ENCODE results near the gene CD36. TPM values are rescaled to one million over a fixed set of nuclear protein-coding genes. Genes with fewer than 3 reads are reported as not detected.

Gene CD36
- polyA plus RNA-seq, 1 donor from 2014 or later, result 0.31 TPM

DNA sequence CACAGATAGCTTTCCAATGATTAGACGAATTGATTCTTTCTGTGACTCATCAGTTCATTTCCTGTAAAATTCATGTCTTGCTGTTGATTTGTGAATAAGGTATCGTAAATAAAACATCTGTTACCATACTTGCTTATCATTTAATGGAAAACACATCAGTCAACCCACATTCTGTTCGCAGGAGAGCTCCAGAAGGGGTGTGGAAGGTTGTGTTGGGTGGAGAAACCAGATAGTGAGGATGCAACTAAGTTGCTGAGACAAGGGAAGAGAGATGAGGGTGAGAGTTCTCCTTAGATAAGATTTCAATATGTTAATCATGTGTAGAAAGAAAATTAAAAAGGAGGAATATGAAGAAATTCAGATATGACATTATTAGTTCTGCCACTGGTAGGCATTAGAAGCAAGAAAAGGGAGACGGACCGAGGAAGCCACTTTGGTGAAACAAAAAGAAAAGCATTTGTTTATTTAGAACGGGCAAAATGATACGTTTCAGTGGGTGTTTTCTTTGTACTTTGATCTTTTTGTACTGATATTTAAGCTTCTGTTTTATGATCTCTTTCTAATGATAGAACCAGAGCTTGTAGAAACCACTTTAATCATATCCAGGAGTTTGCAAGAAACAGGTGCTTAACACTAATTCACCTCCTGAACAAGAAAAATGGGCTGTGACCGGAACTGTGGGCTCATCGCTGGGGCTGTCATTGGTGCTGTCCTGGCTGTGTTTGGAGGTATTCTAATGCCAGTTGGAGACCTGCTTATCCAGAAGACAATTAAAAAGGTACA is 7.8 kb downstream of the CD36 start:
- Histone ChIP-seq H4K20me1 (ENCODE audit: insufficient read depth) (no peaks in the 10 kb centered on the region), H3K27me3 (ENCODE audit: insufficient read depth, low read depth, low read length) (no peaks in the 10 kb centered on the region), H2AFZ (ENCODE audit: low read depth, low read length) (no peak overlapping the region), H3K79me2 (replicated peaks; ENCODE audit: insufficient read depth, low read length) (no peaks in the 10 kb centered on the region), H3K4me2 (ENCODE audit: low read length) (no peak overlapping the region), H3K36me3 (ENCODE audit: insufficient read depth, low read length) (no peaks in the 10 kb centered on the region), H3K9me3 (ENCODE audit: low read length) (no peaks in the 10 kb centered on the region), H3K27ac (ENCODE audit: low read length) (no peak overlapping the region), H3K4me3 (ENCODE audit: low read length) (no peak overlapping the region), H3K9ac (ENCODE audit: low read length) (no peak overlapping the region), H3F3A (ENCODE audit: insufficient read depth, low read length, poor library complexity, severe bottlenecking) (no peaks in the 10 kb centered on the region), H3K9me2 (ENCODE audit: insufficient read depth, low read length) (no peaks in the 10 kb centered on the region)
- TF ChIP-seq SMC3 (conservative IDR thresholded peaks at IDR 0.05; ENCODE audit: poor library complexity), result no peak
- TF ChIP-seq EZH2 (IDR thresholded peaks at IDR 0.05; ENCODE audit: borderline replicate concordance, insufficient read depth, low read length, poor library complexity, severe bottlenecking), result no peak
- no peak for TF ChIP-seq REST (IDR thresholded peaks at IDR 0.05; ENCODE audit: borderline replicate concordance)
- no peak for TF ChIP-seq RAD21 (conservative IDR thresholded peaks at IDR 0.05)
- TF ChIP-seq EP300 (conservative IDR thresholded peaks at IDR 0.05; ENCODE audit: poor library complexity, severe bottlenecking), result no peak

- Histone ChIP-seq H3K9ac (ENCODE audit: low read length) (no peak overlapping the region), H3K27me3 (ENCODE audit: insufficient read depth, low read depth, low read length) (no peaks in the 10 kb centered on the region), H3K4me2 (ENCODE audit: low read length) (no peak overlapping the region), H3K36me3 (ENCODE audit: insufficient read depth, low read length) (no peaks in the 10 kb centered on the region), H4K20me1 (ENCODE audit: insufficient read depth) (no peaks in the 10 kb centered on the region), H3K79me2 (replicated peaks; ENCODE audit: insufficient read depth, low read length) (no peaks in the 10 kb centered on the region), H3K9me3 (ENCODE audit: low read length) (no peaks in the 10 kb centered on the region), H3K4me3 (ENCODE audit: low read length) (no peak overlapping the region), H3K9me2 (ENCODE audit: insufficient read depth, low read length) (no peaks in the 10 kb centered on the region), H3K27ac (ENCODE audit: low read length) (no peak overlapping the region), H3F3A (ENCODE audit: insufficient read depth, low read length, poor library complexity, severe bottlenecking) (no peaks in the 10 kb centered on the region), H2AFZ (ENCODE audit: low read depth, low read length) (no peak overlapping the region)
- TF ChIP-seq, protein P1, sequence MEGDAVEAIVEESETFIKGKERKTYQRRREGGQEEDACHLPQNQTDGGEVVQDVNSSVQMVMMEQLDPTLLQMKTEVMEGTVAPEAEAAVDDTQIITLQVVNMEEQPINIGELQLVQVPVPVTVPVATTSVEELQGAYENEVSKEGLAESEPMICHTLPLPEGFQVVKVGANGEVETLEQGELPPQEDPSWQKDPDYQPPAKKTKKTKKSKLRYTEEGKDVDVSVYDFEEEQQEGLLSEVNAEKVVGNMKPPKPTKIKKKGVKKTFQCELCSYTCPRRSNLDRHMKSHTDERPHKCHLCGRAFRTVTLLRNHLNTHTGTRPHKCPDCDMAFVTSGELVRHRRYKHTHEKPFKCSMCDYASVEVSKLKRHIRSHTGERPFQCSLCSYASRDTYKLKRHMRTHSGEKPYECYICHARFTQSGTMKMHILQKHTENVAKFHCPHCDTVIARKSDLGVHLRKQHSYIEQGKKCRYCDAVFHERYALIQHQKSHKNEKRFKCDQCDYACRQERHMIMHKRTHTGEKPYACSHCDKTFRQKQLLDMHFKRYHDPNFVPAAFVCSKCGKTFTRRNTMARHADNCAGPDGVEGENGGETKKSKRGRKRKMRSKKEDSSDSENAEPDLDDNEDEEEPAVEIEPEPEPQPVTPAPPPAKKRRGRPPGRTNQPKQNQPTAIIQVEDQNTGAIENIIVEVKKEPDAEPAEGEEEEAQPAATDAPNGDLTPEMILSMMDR (IDR thresholded peaks at IDR 0.05; ENCODE audit: poor library complexity, severe bottlenecking), result no peak
- no peak for TF ChIP-seq SMC3 (conservative IDR thresholded peaks at IDR 0.05; ENCODE audit: poor library complexity)
- no peak for TF ChIP-seq POLR2AphosphoS5 (IDR thresholded peaks at IDR 0.05)
- TF ChIP-seq TAF1 (IDR thresholded peaks at IDR 0.05; ENCODE audit: low read depth), result no peak
- no peak for TF ChIP-seq MXI1 (conservative IDR thresholded peaks at IDR 0.05; ENCODE audit: poor library complexity, severe bottlenecking)
- no peak for TF ChIP-seq EZH2 (IDR thresholded peaks at IDR 0.05; ENCODE audit: borderline replicate concordance, insufficient read depth, low read length, poor library complexity, severe bottlenecking)
- no peak for TF ChIP-seq REST (IDR thresholded peaks at IDR 0.05; ENCODE audit: borderline replicate concordance)
- no peak for TF ChIP-seq EP300 (conservative IDR thresholded peaks at IDR 0.05; ENCODE audit: poor library complexity, severe bottlenecking)
- no peak for TF ChIP-seq RAD21 (conservative IDR thresholded peaks at IDR 0.05)
These were observed 9.0 kb downstream of the CD36 start for GRCh38 chr7:80647436-80647835.
